ENCODE measurements around the gene TRIP12. TPM values are rescaled to one million over a fixed set of nuclear protein-coding genes. Genes with fewer than 3 reads are reported as not detected.

TRIP12 gene
- total RNA-seq, 2 experiments from 2014 or later = 232 to 296 TPM

DNA sequence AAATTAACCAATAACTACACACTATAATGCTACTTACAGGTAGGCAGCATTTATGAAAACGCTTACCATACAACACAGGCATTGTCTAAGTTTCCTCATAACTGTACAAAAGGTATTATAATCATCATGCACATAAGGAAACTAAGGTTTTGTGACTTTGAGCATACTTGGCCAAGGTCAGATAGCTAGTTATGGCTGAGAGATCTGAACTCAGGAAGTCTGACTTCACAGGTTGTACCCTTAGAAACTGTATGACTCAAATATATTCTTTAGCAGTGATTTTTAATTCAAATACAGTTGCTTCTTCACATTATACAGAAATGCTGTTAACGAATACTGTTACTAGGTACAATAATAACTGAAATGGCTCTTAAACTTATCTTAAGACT lies 89.3 kb downstream of the TRIP12 start:
- no peak for DNase-seq
- Mint-ChIP-seq H3K27ac (no peak overlapping the region), H3K4me1 (peaks cover 56% of the 10 kb centered on the region), H3K27me3 (no peaks in the 10 kb centered on the region), H3K9me3 (no peaks in the 10 kb centered on the region), H3K36me3 (ENCODE audit: low read depth) (peaks cover 55% of the 10 kb centered on the region), H3K4me3 (no peak overlapping the region)
- ChIA-PET POLR2A (no interaction called here), CTCF (no interaction called here)

DNA sequence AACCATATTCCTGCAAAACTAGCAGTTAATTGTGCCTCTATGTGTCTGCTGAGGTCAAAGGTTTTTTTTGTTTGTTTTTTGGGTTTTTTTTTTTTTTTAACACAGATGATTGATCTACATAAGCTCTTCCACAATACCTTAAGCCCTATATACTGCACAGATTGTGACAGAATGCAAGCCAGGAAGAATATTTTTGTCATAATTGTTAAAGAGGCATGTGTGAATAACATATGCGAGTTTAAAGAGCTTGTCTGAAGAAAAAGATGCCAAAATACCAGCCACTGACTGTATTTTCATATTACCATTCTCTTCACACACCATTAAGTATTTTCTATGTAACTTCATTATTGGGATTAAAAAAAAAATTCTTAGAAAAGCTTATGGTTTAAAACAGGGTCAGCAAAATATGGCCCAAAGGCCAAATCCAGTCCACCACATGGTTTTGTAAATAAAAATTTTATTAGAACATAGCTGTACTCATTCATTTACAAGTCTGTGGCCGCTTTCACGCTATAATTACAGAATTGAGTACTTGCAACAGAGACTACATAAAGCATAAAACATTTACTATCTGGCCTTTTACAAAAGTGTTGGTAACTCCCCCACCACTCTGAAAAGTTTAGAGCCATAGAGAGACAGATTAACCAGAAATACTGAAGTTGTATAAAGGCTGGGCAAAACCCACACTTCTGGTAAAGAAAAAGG lies 89.9 kb downstream of the TRIP12 start:
- Mint-ChIP-seq H3K4me3 (no peak overlapping the region), H3K36me3 (ENCODE audit: low read depth) (peaks cover 52% of the 10 kb centered on the region), H3K9me3 (no peaks in the 10 kb centered on the region), H3K27me3 (no peaks in the 10 kb centered on the region), H3K4me1 (peaks cover 53% of the 10 kb centered on the region), H3K27ac (no peak overlapping the region)
- POLR2A ChIA-PET = no interaction called here
- no peak for DNase-seq
- CTCF ChIA-PET = interaction anchor here (0.9 kb wide), 1 partner anchor 31 kb away, joined by 6 read pairs; no protein-coding TSS in a partner anchor

DNA sequence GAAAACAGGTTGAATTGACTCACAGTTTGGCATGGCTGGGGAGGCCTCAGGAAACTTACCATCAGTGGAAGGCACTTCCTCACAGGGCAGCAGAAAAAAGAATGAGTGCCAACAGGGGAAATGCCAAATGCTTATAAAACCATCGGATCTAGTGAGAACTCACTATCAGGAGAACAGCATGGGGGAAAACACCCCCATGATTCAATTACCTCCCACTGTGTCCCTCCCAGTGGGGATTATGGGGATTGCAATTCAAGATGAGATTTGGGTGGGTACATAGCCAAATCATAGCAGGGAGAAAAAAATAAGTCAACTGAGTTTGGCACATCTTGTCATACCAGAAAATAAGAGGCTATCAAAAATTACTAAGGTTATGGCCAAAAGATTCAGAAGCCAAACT lies 96.3 kb downstream of the TRIP12 start:
- POLR2A ChIA-PET = no interaction called here
- H3K9me3 Mint-ChIP-seq = peaks cover 6% of the 10 kb centered on the region
- H3K4me1 Mint-ChIP-seq = peaks cover 28% of the 10 kb centered on the region
- peaks cover 71% of the 10 kb centered on the region for H3K36me3 Mint-ChIP-seq (ENCODE audit: low read depth)
- no peak overlapping the region for H3K4me3 Mint-ChIP-seq
- no peak for DNase-seq
- no peak overlapping the region for H3K27ac Mint-ChIP-seq
- no peaks in the 10 kb centered on the region for H3K27me3 Mint-ChIP-seq
- CTCF ChIA-PET = no interaction called here

DNA sequence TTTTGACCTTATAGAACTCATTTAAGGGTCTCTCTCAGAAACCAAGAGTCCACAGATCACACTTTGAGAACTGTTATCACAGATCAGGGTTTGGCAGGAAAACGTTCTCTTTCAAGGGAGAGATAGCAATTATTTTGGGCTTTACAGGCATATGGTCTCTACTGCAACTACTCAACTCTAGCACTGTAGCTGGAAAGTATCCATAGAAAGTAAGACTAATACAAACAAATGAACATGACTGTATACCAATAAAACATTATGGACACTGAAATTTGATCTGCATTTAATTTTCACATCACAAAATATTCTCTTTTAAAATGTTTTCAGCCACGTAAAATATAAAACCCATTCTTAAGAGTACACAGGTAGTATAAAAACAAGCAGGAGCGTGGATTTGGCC lies 100.5 kb downstream of the TRIP12 start:
- POLR2A ChIA-PET = no interaction called here
- peaks cover 71% of the 10 kb centered on the region for H3K36me3 Mint-ChIP-seq (ENCODE audit: low read depth)
- H3K9me3 Mint-ChIP-seq = peaks cover 6% of the 10 kb centered on the region
- peaks cover 30% of the 10 kb centered on the region for H3K4me1 Mint-ChIP-seq
- H3K27ac Mint-ChIP-seq = no peak overlapping the region
- no peaks in the 10 kb centered on the region for H3K27me3 Mint-ChIP-seq
- no peak for DNase-seq
- CTCF ChIA-PET = no interaction called here
- H3K4me3 Mint-ChIP-seq = no peak overlapping the region

DNA sequence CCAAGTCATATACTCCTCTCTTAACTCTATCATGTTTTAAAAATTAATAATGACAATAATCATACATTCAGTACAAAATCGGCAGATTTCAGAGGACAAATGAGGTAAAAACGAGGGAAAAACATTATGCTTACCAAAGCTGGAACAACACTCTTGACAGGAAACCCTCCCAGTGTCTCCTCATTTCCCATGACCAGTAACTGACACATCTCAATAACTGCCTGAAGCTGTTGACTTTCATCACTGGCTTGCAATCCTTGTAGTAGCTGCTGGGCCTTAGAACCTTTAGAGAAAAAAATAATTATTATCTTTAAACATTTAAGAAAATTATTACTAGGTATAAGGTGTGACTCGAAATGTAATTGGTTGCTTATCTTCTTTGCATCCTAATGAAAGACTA lies 103.6 kb downstream of the TRIP12 start:
- no peak for DNase-seq
- H3K4me3 Mint-ChIP-seq = no peak overlapping the region
- H3K9me3 Mint-ChIP-seq = no peaks in the 10 kb centered on the region
- ChIA-PET CTCF (no interaction called here), POLR2A (interaction anchor here (0.6 kb wide), 1 partner anchor 777 kb away, joined by 3 read pairs; no protein-coding TSS in a partner anchor)
- H3K27me3 Mint-ChIP-seq = no peaks in the 10 kb centered on the region
- peaks cover 24% of the 10 kb centered on the region for H3K4me1 Mint-ChIP-seq
- H3K27ac Mint-ChIP-seq = no peak overlapping the region
- peaks cover 49% of the 10 kb centered on the region for H3K36me3 Mint-ChIP-seq (ENCODE audit: low read depth)

DNA sequence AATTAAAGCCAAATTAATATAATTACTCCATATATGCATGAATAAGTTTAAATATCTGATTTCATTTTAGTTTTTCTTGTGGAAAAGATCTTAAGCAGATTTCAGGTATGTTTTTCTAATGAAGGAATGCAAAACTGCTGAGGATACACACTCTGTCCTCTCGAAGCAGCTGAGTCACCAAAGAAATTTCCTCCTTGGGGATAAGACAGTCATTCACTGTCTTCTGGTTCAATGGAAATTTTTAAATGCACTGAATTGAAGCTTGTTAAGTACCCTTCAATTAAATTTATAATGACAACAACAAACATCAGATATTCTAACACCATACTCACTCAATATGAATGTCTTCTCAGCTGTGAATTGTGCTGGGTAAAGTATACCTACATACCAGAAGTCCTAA lies 106.0 kb downstream of the TRIP12 start:
- CTCF ChIA-PET = interaction anchor here (2.8 kb wide), 1 partner anchor 15 kb away, joined by 10 read pairs; no protein-coding TSS in a partner anchor

DNA sequence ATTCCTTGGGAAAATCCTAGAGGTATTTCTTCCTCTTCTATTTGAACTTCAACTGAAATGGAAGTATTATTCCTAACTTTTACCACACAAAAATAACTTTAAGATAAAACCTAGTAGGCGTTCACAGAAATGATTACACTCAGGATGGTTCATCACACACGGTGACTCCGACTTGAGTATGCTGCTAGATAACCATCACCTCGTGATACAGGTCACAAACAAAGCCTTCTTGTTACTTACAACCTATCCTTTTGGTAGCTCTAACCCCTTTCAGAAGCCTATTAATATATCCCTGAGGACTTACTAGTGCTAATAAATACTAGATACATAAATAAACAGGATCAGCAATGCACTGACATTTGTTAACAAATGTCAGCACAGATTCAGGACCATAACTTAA lies 106.5 kb downstream of the TRIP12 start:
- ChIA-PET CTCF (interaction anchor here (1.5 to 2.8 kb wide), 2 partner anchors 12 to 14 kb away, joined by 7 to 10 read pairs; no protein-coding TSS in a partner anchor), POLR2A (no interaction called here)
- Mint-ChIP-seq H3K27ac (no peak overlapping the region), H3K4me1 (peaks cover 7% of the 10 kb centered on the region), H3K36me3 (ENCODE audit: low read depth) (peaks cover 42% of the 10 kb centered on the region), H3K9me3 (no peaks in the 10 kb centered on the region), H3K4me3 (no peak overlapping the region), H3K27me3 (no peaks in the 10 kb centered on the region)
- no peak for DNase-seq

More for the DNA sequence above, 106.0 kb downstream of the TRIP12 start:
- POLR2A ChIA-PET = no interaction called here
- H3K27me3 Mint-ChIP-seq = no peaks in the 10 kb centered on the region
- H3K27ac Mint-ChIP-seq = no peak overlapping the region
- DNase-seq = no peak
- no peak overlapping the region for H3K4me3 Mint-ChIP-seq
- peaks cover 5% of the 10 kb centered on the region for H3K4me1 Mint-ChIP-seq
- H3K36me3 Mint-ChIP-seq (ENCODE audit: low read depth) = peaks cover 38% of the 10 kb centered on the region
- H3K9me3 Mint-ChIP-seq = no peaks in the 10 kb centered on the region

DNA sequence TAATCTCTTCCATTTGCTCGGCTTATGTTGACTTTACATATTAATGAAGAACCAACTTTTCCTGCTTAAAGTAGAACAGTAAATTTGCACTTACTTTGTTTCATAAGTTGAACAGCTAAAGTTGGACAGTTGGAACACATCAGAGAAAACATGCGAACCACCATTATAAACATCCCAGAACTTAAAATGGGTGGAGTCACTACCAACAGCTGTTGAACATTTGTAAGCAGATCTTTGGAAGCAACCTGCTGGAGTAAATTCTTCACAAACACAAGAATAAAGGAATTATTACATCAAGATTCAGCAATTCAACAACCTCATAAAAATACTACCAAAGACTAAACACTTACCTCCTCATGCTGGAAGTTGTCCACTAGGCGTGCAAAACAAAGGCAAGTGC lies 111.0 kb downstream of the TRIP12 start:
- Mint-ChIP-seq H3K36me3 (ENCODE audit: low read depth) (peaks cover 39% of the 10 kb centered on the region), H3K27me3 (no peaks in the 10 kb centered on the region), H3K9me3 (no peaks in the 10 kb centered on the region), H3K4me1 (peaks cover 5% of the 10 kb centered on the region), H3K27ac (no peak overlapping the region), H3K4me3 (no peak overlapping the region)
- POLR2A ChIA-PET = no interaction called here
- CTCF ChIA-PET = no interaction called here
- no peak for DNase-seq

DNA sequence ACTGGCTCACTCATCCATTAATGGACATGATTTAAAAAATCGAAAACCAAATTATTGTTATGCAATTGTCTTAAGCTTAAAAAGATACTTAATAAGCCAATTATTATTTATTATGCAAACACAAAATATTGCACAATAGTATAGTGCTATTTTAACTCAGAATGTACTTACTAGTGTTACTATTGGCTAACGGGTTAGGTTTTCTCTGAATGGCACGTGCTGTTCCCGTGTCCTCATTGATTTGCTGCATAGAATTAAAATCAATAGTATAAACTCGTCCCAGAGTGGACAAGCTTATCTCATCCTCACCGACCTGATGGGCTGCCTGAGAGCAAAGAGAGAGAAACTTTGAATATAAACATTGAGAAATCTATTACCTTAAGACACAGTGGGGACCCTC lies 116.2 kb downstream of the TRIP12 start:
- no peak for DNase-seq
- H3K4me1 Mint-ChIP-seq = peaks cover 2% of the 10 kb centered on the region
- H3K27me3 Mint-ChIP-seq = no peaks in the 10 kb centered on the region
- ChIA-PET CTCF (no interaction called here), POLR2A (no interaction called here)
- H3K9me3 Mint-ChIP-seq = no peaks in the 10 kb centered on the region
- H3K36me3 Mint-ChIP-seq (ENCODE audit: low read depth) = peaks cover 40% of the 10 kb centered on the region
- no peak overlapping the region for H3K27ac Mint-ChIP-seq
- H3K4me3 Mint-ChIP-seq = no peak overlapping the region

DNA sequence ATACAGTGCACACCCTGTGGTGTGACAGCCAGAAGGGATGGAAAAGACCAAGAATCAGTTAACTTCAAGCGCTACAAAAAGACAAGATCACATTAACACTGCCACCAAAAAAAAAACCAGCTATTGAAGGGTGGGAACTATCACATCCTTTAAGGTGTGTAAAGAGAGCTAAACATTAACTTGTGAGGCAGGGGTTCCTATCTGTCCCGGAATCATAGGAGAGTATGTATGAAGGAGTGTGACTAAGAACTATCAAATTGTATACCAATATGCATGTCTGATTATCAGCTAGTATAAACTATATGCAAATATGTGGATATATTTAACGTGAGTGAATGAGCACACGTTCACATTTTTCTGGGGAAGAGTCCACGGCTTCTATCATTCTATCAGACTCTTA lies 119.0 kb downstream of the TRIP12 start:
- Mint-ChIP-seq H3K4me3 (no peak overlapping the region), H3K27ac (no peak overlapping the region), H3K27me3 (no peaks in the 10 kb centered on the region), H3K4me1 (peaks cover 2% of the 10 kb centered on the region), H3K9me3 (no peaks in the 10 kb centered on the region), H3K36me3 (ENCODE audit: low read depth) (peaks cover 46% of the 10 kb centered on the region)
- CTCF ChIA-PET = interaction anchor here (2.1 kb wide), 1 partner anchor 12 kb away, joined by 7 read pairs; no protein-coding TSS in a partner anchor
- no peak for DNase-seq
- POLR2A ChIA-PET = no interaction called here

DNA sequence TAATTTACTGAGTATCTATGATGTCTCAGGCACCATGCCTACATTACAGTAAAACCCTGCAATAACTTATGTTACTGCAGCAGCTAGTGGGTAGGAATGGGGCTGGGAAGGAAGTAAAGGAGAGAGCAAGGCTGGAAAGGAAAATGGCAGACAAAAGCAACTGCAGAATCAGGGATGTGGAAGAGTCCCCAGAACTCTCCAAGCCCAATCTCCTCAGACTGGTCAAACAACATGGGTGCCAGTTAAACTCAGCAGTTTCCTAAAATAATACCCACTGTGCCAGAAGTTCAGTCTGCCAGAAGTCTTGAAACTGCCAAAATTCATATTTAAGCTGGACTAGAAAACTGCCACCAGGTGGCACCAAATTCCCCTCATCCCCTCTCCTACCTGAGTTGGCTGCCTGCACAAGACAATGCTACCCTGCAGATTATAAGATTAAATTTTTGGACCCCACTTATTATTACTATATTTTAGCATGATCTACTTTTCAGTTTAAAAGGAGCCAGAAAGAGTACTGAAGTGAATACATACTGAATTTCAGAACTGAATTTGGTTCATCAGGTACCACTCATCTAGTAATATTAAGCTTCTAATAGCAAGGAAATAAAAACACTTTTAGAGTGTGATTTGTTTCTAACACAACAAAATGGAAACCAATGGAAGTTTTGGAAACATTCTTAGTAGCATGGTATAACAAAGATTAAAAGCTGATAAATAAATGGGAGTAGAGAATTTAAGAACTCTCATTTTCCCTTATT lies 120.6 kb downstream of the TRIP12 start:
- POLR2A ChIA-PET = interaction anchor here (0.6 kb wide), 1 partner anchor 358 kb away, joined by 3 read pairs; no protein-coding TSS in a partner anchor
- Mint-ChIP-seq H3K4me3 (no peak overlapping the region), H3K27ac (no peak overlapping the region)

DNA sequence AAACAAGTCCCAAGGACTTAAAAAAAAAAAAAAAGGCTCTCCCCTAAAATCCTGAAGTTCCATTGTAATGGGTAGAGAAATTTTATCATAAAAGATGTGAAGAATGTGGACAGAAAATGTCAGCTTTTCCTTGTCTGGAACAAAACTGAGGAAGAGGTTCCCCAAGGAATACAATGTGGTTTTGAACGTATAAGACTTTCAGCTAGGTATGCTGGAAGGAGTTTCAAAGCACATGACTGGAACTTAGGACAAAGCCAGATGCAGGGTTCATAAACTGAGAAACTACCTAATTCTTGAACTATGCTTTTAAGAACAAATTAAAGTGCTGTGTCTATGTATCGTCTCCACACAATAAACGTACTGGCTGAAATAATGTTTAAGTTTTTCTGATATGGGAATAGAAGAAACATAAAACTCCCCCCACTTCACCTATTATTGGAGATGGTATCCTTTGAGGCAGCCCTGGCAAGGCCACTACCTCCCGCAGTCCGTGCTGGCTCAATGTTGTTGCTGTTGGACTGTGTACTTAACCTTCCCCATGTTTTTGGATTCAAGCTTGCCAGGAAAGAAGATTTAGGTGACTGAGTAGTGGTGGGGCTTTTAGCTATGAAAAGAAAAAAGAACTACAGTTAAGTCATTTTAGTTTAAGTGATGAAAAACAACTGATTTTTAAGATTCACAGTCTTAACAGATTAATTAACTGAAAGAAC lies 123.2 kb downstream of the TRIP12 start:
- no peak overlapping the region for H3K4me3 Mint-ChIP-seq
- H3K27ac Mint-ChIP-seq = no peak overlapping the region
- ChIA-PET CTCF (interaction anchor here (0.5 to 0.8 kb wide), 2 partner anchors 68 to 110 kb away, joined by 3 read pairs; no protein-coding TSS in a partner anchor), POLR2A (no interaction called here)
- no peak for DNase-seq
- peaks cover 43% of the 10 kb centered on the region for H3K36me3 Mint-ChIP-seq (ENCODE audit: low read depth)
- no peaks in the 10 kb centered on the region for H3K9me3 Mint-ChIP-seq
- peaks cover 2% of the 10 kb centered on the region for H3K4me1 Mint-ChIP-seq
- no peaks in the 10 kb centered on the region for H3K27me3 Mint-ChIP-seq

More for the DNA sequence above, 120.6 kb downstream of the TRIP12 start:
- CTCF ChIA-PET = interaction anchor here (0.6 to 1.8 kb wide), 12 partner anchors 13 to 126 kb away, joined by 3 to 10 read pairs (median 4); partner anchors contain the start of genes FBXO36 and TRIP12
- peaks cover 2% of the 10 kb centered on the region for H3K4me1 Mint-ChIP-seq
- H3K36me3 Mint-ChIP-seq (ENCODE audit: low read depth) = peaks cover 48% of the 10 kb centered on the region
- no peaks in the 10 kb centered on the region for H3K27me3 Mint-ChIP-seq
- DNase-seq = peak; percentile 79
- H3K9me3 Mint-ChIP-seq = no peaks in the 10 kb centered on the region

DNA sequence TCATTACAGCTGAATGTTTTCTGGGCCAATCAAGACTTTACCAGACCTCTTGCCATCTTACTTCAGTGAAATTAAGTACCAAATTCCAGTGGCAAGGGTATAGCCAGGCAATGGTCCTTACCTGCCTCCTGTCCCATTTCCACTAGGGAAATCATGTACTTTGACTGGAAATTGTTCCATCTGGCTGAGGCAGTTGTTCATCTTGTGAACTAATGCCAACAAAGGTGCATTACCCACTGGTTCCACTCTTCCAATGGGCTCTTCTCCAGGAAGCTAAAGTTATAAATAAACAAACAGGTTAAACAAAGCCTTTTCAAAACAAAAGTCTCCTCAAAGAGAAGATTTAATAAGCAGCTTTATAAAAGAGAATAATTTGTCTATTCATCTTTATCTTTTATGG lies 126.8 kb downstream of the TRIP12 start:
- Mint-ChIP-seq H3K4me3 (no peak overlapping the region), H3K27ac (no peak overlapping the region), H3K4me1 (peaks cover 12% of the 10 kb centered on the region), H3K27me3 (no peaks in the 10 kb centered on the region), H3K36me3 (ENCODE audit: low read depth) (peaks cover 54% of the 10 kb centered on the region), H3K9me3 (no peaks in the 10 kb centered on the region)
- ChIA-PET POLR2A (no interaction called here), CTCF (no interaction called here)
- DNase-seq = no peak

All from activated CD4-positive, alpha-beta T cell treated with anti-CD3 and anti-CD28 coated beads, Interleukin-2, amount 10 ng/mL, durations not matched to agents 7 days and 5 days (primary cell).